Testis (tissue), 2 donors: ENCODE results near the gene ZNF385A.

Source experiments
- CTCF ChIP-seq, 3 experiments: fragments of 450-650 bp in 2 of 3; fragments of 200-600 bp in 1 of 3; sonication (generic) in 1 of 3; IDR thresholded peaks; one replicate each; pipeline ENCODE4 v1.5.1; 2016 to 2019; ENCODE audit warnings: antibody characterized with exemption in 3 of 3, mild to moderate bottlenecking in 2 of 3, moderate library complexity in 1 of 3
- POLR2A ChIP-seq: fragments of 450-650 bp; IDR thresholded peaks from one replicate; pipeline ENCODE4 v1.6.1; 2017; ENCODE audit warnings: antibody characterized with exemption, mild to moderate bottlenecking, moderate library complexity

- TF ChIP-seq POLR2A, result no peak
- TF ChIP-seq CTCF (IDR thresholded peaks at IDR 0.05), result no peak
Observed at GRCh38 chr12:54417712-54418440, 33.3 kb upstream of the ZNF385A start.
